ENCODE results near the gene PIP5K1C. TPM values are rescaled to one million over a fixed set of nuclear protein-coding genes. Genes with fewer than 3 reads are reported as not detected.
A peak's percentile ranks its signal among the peaks of the same experiment; 100 is the strongest.

Gene PIP5K1C
- total and polyA plus RNA-seq, 9 of the 15 experiments (the other 6 are each of a cell fraction or from before 2014, with no cell fraction given) = 0.38 to 22.1 (median 4.1) TPM

GRCh38 chr19:3608079-3608641 lies 92.1 kb downstream of the PIP5K1C start (continued):
- TF ChIP-seq PREB (CRISPR knock-in tag; IDR thresholded peaks at IDR 0.05) (no peak), DIDO1 (tag; IDR thresholded peaks at IDR 0.05; ENCODE audit: low read depth) (no peak), SIN3B (IDR thresholded peaks at IDR 0.05; ENCODE audit: low read depth) (no peak), ZNF197 (CRISPR knock-in tag; IDR thresholded peaks at IDR 0.05; ENCODE audit: low read depth) (no peak), ZBTB17 (CRISPR knock-in tag; IDR thresholded peaks at IDR 0.05) (no peak), HINFP (tag; conservative IDR thresholded peaks at IDR 0.05; ENCODE audit: low read depth) (no peak), SMARCB1 (IDR thresholded peaks at IDR 0.05; ENCODE audit: insufficient read length, low read depth) (no peak), RBFOX2 (IDR thresholded peaks at IDR 0.05; ENCODE audit: low read depth, low read length) (no peak), TAF7 (tag; IDR thresholded peaks at IDR 0.05) (0 out of 2 replicates have a peak, but pooled peaks have one; percentile 6), ZNF445 (CRISPR knock-in tag; IDR thresholded peaks at IDR 0.05; ENCODE audit: low read depth) (no peak), ETS2 (tag; IDR thresholded peaks at IDR 0.05; ENCODE audit: borderline replicate concordance, poor library complexity, severe bottlenecking) (no peak), CTBP1 (IDR thresholded peaks at IDR 0.05; ENCODE audit: borderline replicate concordance) (peak; percentile 33; the same call in 1 of the 2 replicates), CUX1 (CRISPR knock-in tag; IDR thresholded peaks at IDR 0.05) (no peak), ZNF263 (CRISPR knock-in tag; IDR thresholded peaks at IDR 0.05; ENCODE audit: borderline replicate concordance) (no peak), HMGN3 (IDR thresholded peaks at IDR 0.05; ENCODE audit: borderline replicate concordance, extremely low read depth, insufficient read length, low read depth, low read length) (peak; percentile 9), SAP30 (IDR thresholded peaks at IDR 0.05; ENCODE audit: borderline replicate concordance, insufficient read depth, low read depth, low read length, poor library complexity, severe bottlenecking) (no peak), SMARCA4 (IDR thresholded peaks at IDR 0.05) (no peak; the same call in 1 of the 2 replicates)
